ENCODE data around the gene TCF7L2. TPM values are rescaled to one million over a fixed set of nuclear protein-coding genes. Genes with fewer than 3 reads are reported as not detected.

Gene TCF7L2
- total and polyA plus RNA-seq, 12 donors = 8.7 to 24.7 (median 14.8) TPM

DNA sequence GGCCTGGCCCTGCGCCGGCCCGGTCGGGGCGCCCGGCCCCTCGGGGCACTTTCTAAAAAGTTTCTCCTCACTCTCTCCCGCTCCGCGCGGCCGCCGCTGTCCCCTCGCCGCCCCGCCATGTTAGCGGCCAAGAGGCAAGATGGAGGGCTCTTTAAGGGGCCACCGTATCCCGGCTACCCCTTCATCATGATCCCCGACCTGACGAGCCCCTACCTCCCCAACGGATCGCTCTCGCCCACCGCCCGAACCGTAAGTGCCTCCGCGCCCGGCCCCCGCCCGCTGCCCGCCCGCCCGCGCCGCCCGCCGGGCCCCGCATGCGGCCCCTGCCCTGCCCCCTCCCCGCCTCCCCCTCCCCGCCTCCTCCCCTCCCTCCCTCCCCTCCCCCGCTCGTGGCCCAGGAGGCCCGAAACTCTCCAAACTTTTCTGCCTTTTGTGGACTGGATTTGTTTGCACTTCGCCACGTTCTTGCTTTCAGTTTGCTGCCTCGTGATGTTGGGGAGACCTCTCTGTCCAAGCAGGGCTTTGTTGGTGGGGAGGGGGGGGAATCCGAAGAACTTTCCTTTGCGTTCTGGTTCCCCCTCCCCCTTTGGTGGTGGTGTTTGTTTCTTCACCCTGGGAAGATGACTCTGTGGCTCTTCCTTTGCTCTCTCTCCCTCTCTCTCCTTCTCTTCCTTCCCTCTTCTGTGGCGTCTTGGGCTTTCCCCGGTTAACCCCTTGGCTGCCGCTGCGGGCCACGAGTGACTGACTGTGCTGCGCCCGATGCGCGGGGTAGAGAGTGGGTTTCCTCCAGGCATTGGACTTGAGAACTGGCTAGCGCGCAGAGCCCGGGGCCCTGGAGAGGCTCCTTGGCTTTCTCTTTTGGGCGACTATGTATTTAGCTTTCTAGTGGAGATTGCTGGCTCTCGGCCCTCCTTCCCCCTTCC, 1.6 kb downstream of the TCF7L2 start:
- DNase-seq = peak; percentile 59 to 81 (median 63)
- intact Hi-C loops (cut with DNase I) = no loop called here
- Histone ChIP-seq H3K4me3 (peak overlapping the region; percentile 27 to 87 (median 80)), H3K9me3 (replicated peaks in 1 of 3) (no peaks in the 10 kb centered on the region), H3K4me1 (replicated peaks in 1 of 2) (peaks cover 22 to 41% of the 10 kb centered on the region in 2 donors), H3K27ac (peak overlapping the region; percentile 54 to 97 (median 88)), H3K27me3 (no peaks in the 10 kb centered on the region), H3K36me3 (replicated peaks in 1 of 2) (no peaks in the 10 kb centered on the region)
- peak in 1 of 2 donors; percentile 27 for TF ChIP-seq POLR2A (IDR thresholded peaks at IDR 0.05)
- TF ChIP-seq, protein P1, sequence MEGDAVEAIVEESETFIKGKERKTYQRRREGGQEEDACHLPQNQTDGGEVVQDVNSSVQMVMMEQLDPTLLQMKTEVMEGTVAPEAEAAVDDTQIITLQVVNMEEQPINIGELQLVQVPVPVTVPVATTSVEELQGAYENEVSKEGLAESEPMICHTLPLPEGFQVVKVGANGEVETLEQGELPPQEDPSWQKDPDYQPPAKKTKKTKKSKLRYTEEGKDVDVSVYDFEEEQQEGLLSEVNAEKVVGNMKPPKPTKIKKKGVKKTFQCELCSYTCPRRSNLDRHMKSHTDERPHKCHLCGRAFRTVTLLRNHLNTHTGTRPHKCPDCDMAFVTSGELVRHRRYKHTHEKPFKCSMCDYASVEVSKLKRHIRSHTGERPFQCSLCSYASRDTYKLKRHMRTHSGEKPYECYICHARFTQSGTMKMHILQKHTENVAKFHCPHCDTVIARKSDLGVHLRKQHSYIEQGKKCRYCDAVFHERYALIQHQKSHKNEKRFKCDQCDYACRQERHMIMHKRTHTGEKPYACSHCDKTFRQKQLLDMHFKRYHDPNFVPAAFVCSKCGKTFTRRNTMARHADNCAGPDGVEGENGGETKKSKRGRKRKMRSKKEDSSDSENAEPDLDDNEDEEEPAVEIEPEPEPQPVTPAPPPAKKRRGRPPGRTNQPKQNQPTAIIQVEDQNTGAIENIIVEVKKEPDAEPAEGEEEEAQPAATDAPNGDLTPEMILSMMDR (IDR thresholded peaks at IDR 0.05) = no peak
- WGBS, 4 donors = 0 to 1% (median 1%) methylated on average over 24 to 65 of the region's 65 CpGs

DNA sequence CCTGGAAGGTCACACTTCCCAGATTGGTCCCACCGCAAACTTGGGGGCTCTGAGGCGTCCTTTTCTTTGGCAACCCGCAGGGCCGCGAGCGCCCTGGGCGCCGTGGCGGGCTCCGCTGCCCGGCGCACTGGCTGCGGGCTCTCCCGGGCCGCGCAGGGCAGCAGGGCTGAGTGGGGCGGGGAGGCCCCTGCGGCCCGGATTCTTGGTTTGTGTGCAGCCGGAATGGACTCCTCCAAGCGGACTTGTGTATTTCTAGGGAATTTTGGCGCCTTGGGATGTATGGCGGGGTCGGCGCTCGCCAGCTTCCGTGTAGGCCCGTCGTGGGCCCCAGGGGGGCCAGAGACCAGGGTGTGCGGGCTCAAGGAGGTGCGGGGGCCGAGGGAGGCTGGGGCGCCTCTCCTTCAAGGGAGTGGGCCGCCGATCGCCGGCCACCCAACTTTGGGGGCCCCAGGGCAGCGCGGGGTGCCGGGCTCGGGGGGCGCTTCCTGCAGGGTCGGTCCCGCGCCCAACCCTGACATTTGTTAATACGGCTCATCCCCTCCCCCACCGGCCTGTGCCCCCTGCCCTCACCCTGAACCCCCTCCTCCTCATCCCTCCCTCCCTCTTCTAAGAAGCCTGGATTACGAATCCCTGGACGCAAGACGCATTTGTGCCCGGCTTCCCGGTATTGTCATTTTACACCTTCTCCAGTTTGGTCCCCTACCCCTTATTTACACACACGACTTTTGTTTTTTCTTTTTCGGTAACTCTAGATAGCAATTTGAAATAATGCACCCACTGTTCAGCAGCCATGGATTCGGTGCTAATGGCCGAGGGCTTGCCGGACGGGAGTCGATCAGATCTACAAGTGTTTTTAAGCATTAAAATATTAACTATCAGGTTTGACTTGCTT, 2.5 kb downstream of the TCF7L2 start:
- 1 to 5% (median 3%) methylated on average over 31 to 59 of the region's 59 CpGs for WGBS, 4 donors
- intact Hi-C loops (cut with DNase I) = no loop called here

DNA sequence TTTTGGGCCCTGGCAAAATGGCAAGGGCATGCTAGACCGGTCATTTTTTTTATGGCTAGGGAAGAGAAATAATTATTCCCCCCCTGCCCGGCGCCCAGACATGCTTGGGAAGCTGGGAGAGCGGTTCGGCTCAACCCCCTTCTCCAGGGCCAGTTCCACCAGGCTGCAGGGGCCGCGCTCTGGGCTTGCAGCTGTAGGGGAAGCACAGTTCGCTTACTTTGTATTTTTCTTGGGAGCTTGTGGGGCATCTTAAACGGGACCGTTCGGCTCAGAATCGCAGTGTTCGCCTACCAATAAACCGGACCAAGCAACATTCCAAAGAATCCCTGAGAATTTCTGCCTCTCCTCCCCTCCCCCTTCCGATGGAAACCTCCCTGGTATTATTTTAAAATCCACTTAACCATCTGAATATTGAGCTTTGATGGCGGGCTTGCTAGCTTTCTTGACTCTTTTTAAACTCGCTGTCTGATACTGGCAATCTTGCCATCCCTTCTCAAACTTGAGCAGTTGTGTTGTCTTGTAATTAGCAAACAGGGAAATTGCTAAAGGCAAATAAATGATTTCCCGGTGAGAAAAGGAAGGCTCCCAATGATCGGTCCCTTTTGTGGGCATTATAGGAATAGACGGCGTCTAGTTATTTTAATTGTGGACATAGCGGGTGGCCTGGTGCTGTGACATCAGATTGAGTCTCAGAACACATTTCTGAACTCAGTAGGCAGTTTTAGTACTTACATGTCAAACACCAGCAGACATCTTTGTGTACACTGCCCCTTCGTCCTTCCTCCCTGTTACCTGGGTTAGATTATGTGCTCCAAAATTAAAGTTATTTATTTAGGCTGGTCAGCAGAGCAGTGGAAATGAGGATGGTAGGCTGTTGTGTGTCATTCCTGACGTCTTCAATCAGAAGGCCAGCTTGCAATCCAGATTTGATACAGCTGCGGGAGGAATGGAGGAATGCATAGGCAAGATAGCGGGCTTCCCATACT, 3.4 kb downstream of the TCF7L2 start:
- TF ChIP-seq, protein P1 (IDR thresholded peaks at IDR 0.05) = no peak
- no peak for TF ChIP-seq POLR2A (IDR thresholded peaks at IDR 0.05)
- Histone ChIP-seq H3K27ac (peak overlapping the region in 2 of 5 donors; percentile 88 to 97), H3K4me3 (peak overlapping the region in 2 of 4 donors; percentile 77 to 83), H3K27me3 (no peaks in the 10 kb centered on the region), H3K36me3 (replicated peaks in 1 of 2) (no peaks in the 10 kb centered on the region), H3K9me3 (replicated peaks in 1 of 3) (no peaks in the 10 kb centered on the region), H3K4me1 (replicated peaks in 1 of 2) (peaks cover 25 to 46% of the 10 kb centered on the region in 2 donors)
- WGBS, 4 donors = 40 to 49% (median 42%) methylated on average over 26 of the region's 26 CpGs
- DNase-seq = peak in 6 of 7 donors; percentile 31 to 46 (median 40)
- intact Hi-C loops (cut with DNase I) = no loop called here

More for the DNA sequence above, 2.5 kb downstream of the TCF7L2 start:
- peak; percentile 27 to 56 (median 37) for DNase-seq
- H3K9me3 ChIP-seq (replicated peaks in 1 of 3) = no peaks in the 10 kb centered on the region
- TF ChIP-seq, protein P1 (IDR thresholded peaks at IDR 0.05) = no peak
- TF ChIP-seq POLR2A (IDR thresholded peaks at IDR 0.05) = peak in 1 of 2 donors; percentile 35
- peak overlapping the region; percentile 54 to 97 (median 88) for H3K27ac ChIP-seq
- no peaks in the 10 kb centered on the region for H3K36me3 ChIP-seq (replicated peaks in 1 of 2)
- no peaks in the 10 kb centered on the region for H3K27me3 ChIP-seq
- peak overlapping the region; percentile 27 to 87 (median 80) for H3K4me3 ChIP-seq
- peaks cover 25 to 46% of the 10 kb centered on the region in 2 donors for H3K4me1 ChIP-seq (replicated peaks in 1 of 2)

Measured in adrenal gland (tissue), 12 donors.